ENCODE measurements around the gene FFAR3.

DNA sequence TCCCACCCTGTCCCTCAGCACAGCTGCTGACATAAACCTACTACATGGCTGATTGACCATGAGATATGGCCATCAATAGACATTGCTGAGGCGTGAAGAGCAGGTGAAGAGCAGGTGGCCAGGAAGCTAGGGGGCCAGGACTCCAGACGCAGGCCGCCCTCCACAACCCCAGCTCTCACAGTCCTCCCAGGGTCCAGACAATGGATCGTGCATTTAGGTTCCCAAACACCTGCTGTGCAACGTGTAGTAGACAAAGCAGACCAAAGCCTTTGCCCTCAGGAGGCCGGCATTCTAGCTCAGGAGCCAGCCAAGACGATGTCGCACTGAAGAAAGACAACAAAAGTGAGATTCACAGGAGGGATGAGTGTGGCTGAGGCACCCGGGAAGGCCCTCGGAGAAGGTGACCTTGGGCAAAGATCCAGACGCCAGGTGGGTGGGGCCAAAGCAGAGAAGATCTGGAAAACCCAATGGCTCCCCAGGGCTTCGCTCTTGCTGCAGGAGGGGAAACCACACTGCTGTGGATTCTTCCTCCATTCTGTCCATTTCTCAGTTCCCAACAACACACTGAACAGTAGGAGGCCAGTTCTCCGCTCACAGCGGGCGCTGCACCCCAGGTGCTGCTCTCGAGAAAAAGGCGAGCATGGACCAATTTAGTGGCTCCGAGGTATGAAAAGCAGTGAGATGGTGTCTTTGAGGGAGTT is 9.2 kb upstream of the FFAR3 start:
- TF ChIP-seq, protein P1, sequence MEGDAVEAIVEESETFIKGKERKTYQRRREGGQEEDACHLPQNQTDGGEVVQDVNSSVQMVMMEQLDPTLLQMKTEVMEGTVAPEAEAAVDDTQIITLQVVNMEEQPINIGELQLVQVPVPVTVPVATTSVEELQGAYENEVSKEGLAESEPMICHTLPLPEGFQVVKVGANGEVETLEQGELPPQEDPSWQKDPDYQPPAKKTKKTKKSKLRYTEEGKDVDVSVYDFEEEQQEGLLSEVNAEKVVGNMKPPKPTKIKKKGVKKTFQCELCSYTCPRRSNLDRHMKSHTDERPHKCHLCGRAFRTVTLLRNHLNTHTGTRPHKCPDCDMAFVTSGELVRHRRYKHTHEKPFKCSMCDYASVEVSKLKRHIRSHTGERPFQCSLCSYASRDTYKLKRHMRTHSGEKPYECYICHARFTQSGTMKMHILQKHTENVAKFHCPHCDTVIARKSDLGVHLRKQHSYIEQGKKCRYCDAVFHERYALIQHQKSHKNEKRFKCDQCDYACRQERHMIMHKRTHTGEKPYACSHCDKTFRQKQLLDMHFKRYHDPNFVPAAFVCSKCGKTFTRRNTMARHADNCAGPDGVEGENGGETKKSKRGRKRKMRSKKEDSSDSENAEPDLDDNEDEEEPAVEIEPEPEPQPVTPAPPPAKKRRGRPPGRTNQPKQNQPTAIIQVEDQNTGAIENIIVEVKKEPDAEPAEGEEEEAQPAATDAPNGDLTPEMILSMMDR (IDR thresholded peaks at IDR 0.05) = no peak
- no peak for TF ChIP-seq EP300 (IDR thresholded peaks at IDR 0.05)
- no peak for TF ChIP-seq POLR2A (IDR thresholded peaks at IDR 0.05)
